GM23248 (cell line): ENCODE measurements around the gene JARID2.

Experiments
- EZH2 ChIP-seq: fragments of 200-600 bp; sonication (generic); IDR thresholded peaks from 2 replicates; pipeline ENCODE4 v1.6.1; 2018; ENCODE audit warnings: antibody characterized with exemption, mild to moderate bottlenecking; ENCODE audit not compliant: insufficient read depth, poor library complexity, severe bottlenecking
- EZH2phosphoT487 ChIP-seq: fragments of 200-600 bp; sonication (generic); IDR thresholded peaks from 2 replicates; pipeline ENCODE4 v1.6.1; 2018; ENCODE audit warnings: antibody characterized with exemption, moderate library complexity, mild to moderate bottlenecking, low read depth; ENCODE audit not compliant: insufficient read depth

- TF ChIP-seq EZH2phosphoT487: no peak
- TF ChIP-seq EZH2: no peak
Measured at GRCh38 chr6:15380351-15380750, 134.5 kb downstream of the JARID2 start.
